ENCODE measurements around the gene KMT2D. TPM values are rescaled to one million over a fixed set of nuclear protein-coding genes. Genes with fewer than 3 reads are reported as not detected.
A peak's percentile ranks its signal among the peaks of the same experiment; 100 is the strongest.

The KMT2D gene
- total and polyA plus RNA-seq, 5 donors from 2014 or later = 5.2 to 149 (median 6.7) TPM

DNA sequence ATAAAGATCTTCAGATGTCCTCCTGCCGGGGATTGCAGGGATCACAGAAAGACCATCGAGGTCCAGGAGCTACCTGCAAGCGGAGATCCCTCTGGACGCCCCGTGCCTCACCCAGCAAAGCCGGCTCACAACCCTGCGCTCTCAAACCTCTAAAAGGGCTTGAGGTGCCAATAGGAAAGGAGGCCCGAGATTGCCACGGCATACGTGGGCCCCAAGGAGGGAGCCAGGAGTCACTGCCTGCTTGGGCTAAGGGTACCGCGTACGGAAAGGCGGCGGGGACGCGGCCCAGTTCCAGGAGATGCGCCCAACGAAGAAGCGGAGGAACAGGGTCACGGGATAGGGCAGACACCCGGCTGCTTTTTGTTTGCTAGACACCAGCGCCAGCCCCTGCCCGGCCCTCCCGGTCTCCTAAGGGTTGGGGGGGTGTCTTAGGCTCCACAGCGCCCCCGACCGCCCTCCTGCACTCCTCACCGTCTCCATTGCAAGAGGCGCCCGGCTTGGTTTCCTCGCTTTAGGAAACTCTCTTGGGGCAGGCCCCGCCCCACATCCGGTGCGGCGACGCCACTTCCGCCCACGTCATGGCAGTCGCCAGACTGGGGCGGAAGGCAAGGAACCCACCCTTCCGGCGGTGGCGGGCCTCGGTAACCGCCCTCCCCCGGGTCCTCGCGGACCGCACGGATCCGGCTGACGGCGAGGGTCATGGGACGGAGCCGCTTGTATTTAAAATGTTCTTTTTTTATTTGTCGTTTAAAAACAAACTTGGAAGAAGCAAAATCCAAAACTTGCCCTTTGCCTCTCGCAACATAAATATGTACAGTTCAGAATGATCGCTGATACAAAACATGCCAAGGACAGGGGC lies 42.1 kb downstream of the KMT2D start, which contains the start of gene PRKAG1:
TSS of gene PRKAG1 (minus strand) at position 516 of the 859 bp plus-strand sequence. CDS start at position 480, 36 bp downstream.
- Histone ChIP-seq H3K4me3 (ENCODE audit: low read depth, low read length) (peak within 1 kb of the TSS; percentile 94), H3K36me3 (ENCODE audit: control insufficient read depth, insufficient read depth, low read length) (peaks cover 23% of the 10 kb centered on the region), H3K27me3 (ENCODE audit: control insufficient read depth, insufficient read depth, low read length) (no peaks in the 10 kb centered on the region), H3K27ac (ENCODE audit: insufficient read depth, low read length, poor library complexity, severe bottlenecking) (peak within 1 kb of the TSS; percentile 87), H3K9me3 (ENCODE audit: control insufficient read depth in 2 of 2, low read length in 2 of 2) (no peaks in the 10 kb centered on the region), H3K4me1 (ENCODE audit: control insufficient read depth, insufficient read depth, low read length, poor library complexity, severe bottlenecking) (peaks cover 21% of the 10 kb centered on the region)
- peaks cover 7% of the 10 kb centered on the region for H3K27me3 Mint-ChIP-seq
- DNase-seq (peak; percentile 95 to 99 (median 96)), ATAC-seq (ENCODE audit: low read depth in 2 of 2) (peak; percentile 92)
- H3K9me3 Mint-ChIP-seq = peaks cover 0 to 3% (median 0%) of the 10 kb centered on the region in 7 donors
- peak within 1 kb of the TSS; percentile 87 to 94 (median 93) for H3K4me3 Mint-ChIP-seq
- peaks cover 31% of the 10 kb centered on the region for H3K36me3 Mint-ChIP-seq
- peak within 1 kb of the TSS; percentile 96 to 99 (median 98) for H3K27ac Mint-ChIP-seq
- H3K4me1 Mint-ChIP-seq = peaks cover 25 to 54% (median 42%) of the 10 kb centered on the region in 4 donors

DNA sequence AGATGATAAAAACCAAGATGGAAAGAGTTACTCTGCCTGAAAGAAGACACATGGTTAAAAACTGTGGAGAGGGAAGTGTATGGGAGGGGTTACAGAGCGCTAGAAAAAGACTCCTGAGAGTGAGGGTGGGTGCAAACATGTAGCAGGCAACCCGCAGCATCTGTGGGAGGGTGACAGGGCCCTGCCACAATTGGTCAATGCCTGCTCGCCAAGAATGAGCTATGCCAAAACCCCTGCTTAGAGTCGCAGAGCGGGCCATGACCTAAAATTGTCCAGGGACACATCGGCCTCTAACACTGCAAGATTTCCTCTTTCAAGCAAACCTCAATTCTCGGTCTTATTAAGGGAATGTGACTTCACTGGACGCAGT lies 42.7 kb downstream of the KMT2D start:
- H3K4me3 Mint-ChIP-seq = peak overlapping the region; percentile 84 to 94 (median 93)

DNA sequence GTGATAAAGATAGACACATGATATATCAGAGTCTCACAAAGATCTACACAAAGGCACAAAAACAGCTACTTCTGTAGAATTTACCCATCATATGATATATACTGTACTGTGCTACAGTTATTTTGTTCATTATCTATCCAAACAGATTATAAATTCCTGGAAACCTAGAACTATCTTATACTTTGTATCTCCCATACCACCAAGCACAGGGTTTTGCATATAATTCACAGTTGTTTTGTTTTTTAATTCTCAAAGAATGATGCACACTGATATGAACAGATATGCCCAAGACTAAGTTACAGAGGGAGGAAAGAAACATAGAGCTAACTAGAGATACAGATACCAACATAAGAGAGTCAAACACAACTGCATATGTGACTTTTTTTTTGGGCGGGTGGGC lies 45.4 kb downstream of the KMT2D start:
- Mint-ChIP-seq H3K36me3 (peaks cover 19% of the 10 kb centered on the region), H3K27me3 (peaks cover 7% of the 10 kb centered on the region), H3K9me3 (peaks cover 0 to 3% (median 0%) of the 10 kb centered on the region in 7 donors), H3K4me1 (peaks cover 25 to 51% (median 42%) of the 10 kb centered on the region in 4 donors), H3K27ac (peak overlapping the region in 1 of 3 donors; percentile 81), H3K4me3 (peak overlapping the region in 2 of 4 donors; percentile 38 to 78)
- Histone ChIP-seq H3K36me3 (ENCODE audit: control insufficient read depth, insufficient read depth, low read length) (peaks cover 30% of the 10 kb centered on the region), H3K4me1 (ENCODE audit: control insufficient read depth, insufficient read depth, low read length, poor library complexity, severe bottlenecking) (peaks cover 21% of the 10 kb centered on the region), H3K27ac (ENCODE audit: insufficient read depth, low read length, poor library complexity, severe bottlenecking) (no peak overlapping the region), H3K4me3 (ENCODE audit: low read depth, low read length) (no peak overlapping the region), H3K27me3 (ENCODE audit: control insufficient read depth, insufficient read depth, low read length) (no peaks in the 10 kb centered on the region), H3K9me3 (ENCODE audit: control insufficient read depth in 2 of 2, low read length in 2 of 2) (no peaks in the 10 kb centered on the region)
- ATAC-seq (ENCODE audit: low read depth in 2 of 2) = no peak
- no peak for DNase-seq

More for the DNA sequence above, 42.7 kb downstream of the KMT2D start:
- H3K36me3 ChIP-seq (ENCODE audit: control insufficient read depth, insufficient read depth, low read length) = peaks cover 23% of the 10 kb centered on the region
- no peak for DNase-seq
- no peaks in the 10 kb centered on the region for H3K9me3 ChIP-seq (ENCODE audit: control insufficient read depth in 2 of 2, low read length in 2 of 2)
- H3K27me3 ChIP-seq (ENCODE audit: control insufficient read depth, insufficient read depth, low read length) = no peaks in the 10 kb centered on the region
- peaks cover 7% of the 10 kb centered on the region for H3K27me3 Mint-ChIP-seq
- H3K4me3 ChIP-seq (ENCODE audit: low read depth, low read length) = peak overlapping the region; percentile 94
- H3K4me1 ChIP-seq (ENCODE audit: control insufficient read depth, insufficient read depth, low read length, poor library complexity, severe bottlenecking) = peaks cover 21% of the 10 kb centered on the region
- H3K27ac ChIP-seq (ENCODE audit: insufficient read depth, low read length, poor library complexity, severe bottlenecking) = peak overlapping the region; percentile 87
- H3K27ac Mint-ChIP-seq = peak overlapping the region; percentile 96 to 99 (median 98)
- no peak for ATAC-seq (ENCODE audit: low read depth in 2 of 2)
- peaks cover 0 to 3% (median 0%) of the 10 kb centered on the region in 7 donors for H3K9me3 Mint-ChIP-seq
- H3K36me3 Mint-ChIP-seq = peaks cover 25% of the 10 kb centered on the region
- peaks cover 25 to 54% (median 42%) of the 10 kb centered on the region in 4 donors for H3K4me1 Mint-ChIP-seq

DNA sequence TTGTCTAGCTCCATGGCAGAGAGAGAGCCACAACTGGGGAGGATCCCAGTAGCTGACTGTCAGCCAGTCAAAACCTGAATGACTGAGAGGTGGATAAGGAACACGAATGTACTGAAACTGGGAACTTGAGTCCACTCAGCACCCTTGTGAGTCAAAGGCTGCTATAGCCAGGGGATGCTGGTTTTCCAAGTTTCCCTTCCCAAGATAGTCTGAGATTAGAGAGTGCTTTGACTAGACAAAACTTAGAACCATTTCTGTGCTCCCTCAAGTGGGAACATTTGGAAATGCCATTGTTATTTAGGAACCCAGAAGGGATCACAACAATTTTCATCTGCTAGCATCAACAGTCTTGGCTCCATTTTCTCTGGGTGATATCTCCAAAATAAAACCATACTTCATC lies 46.0 kb downstream of the KMT2D start:
- no peak overlapping the region for H3K4me3 Mint-ChIP-seq
- peak overlapping the region in 2 of 3 donors; percentile 65 to 81 for H3K27ac Mint-ChIP-seq

DNA sequence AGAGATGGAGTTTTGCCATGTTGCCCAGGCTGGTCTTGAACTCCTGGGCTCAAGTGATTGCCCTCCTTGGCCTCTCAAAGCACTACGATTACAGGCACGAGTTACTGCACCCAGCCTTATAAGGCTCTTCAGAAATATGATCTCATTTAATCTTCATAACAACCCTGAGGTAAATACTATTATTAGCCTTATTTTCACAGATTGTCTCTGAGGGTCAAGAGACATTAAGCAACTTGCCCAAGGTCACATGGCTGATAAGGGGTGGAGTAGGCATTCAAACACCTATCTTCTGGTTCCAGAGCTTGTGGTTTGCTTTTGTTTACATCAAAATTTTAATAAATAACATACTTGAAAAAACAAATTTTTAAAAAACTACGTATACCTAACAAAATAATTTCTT lies 47.2 kb downstream of the KMT2D start:
- Mint-ChIP-seq H3K36me3 (peaks cover 24% of the 10 kb centered on the region), H3K27ac (no peak overlapping the region), H3K4me3 (no peak overlapping the region), H3K27me3 (peaks cover 7% of the 10 kb centered on the region), H3K4me1 (peaks cover 25 to 47% (median 32%) of the 10 kb centered on the region in 4 donors), H3K9me3 (no peaks in the 10 kb centered on the region)
- H3K4me3 ChIP-seq (ENCODE audit: low read depth, low read length) = no peak overlapping the region
- no peak overlapping the region for H3K27ac ChIP-seq (ENCODE audit: insufficient read depth, low read length, poor library complexity, severe bottlenecking)
- ATAC-seq (ENCODE audit: low read depth in 2 of 2) (no peak), DNase-seq (no peak)
- peaks cover 47% of the 10 kb centered on the region for H3K36me3 ChIP-seq (ENCODE audit: control insufficient read depth, insufficient read depth, low read length)
- H3K9me3 ChIP-seq (ENCODE audit: control insufficient read depth in 2 of 2, low read length in 2 of 2) = no peaks in the 10 kb centered on the region
- peaks cover 11% of the 10 kb centered on the region for H3K4me1 ChIP-seq (ENCODE audit: control insufficient read depth, insufficient read depth, low read length, poor library complexity, severe bottlenecking)
- H3K27me3 ChIP-seq (ENCODE audit: control insufficient read depth, insufficient read depth, low read length) = no peaks in the 10 kb centered on the region

More for the DNA sequence above, 46.0 kb downstream of the KMT2D start:
- Mint-ChIP-seq H3K27me3 (peaks cover 7% of the 10 kb centered on the region), H3K36me3 (peaks cover 23% of the 10 kb centered on the region), H3K9me3 (no peaks in the 10 kb centered on the region), H3K4me1 (peaks cover 25 to 46% (median 37%) of the 10 kb centered on the region in 4 donors)
- Histone ChIP-seq H3K4me3 (ENCODE audit: low read depth, low read length) (no peak overlapping the region), H3K9me3 (ENCODE audit: control insufficient read depth in 2 of 2, low read length in 2 of 2) (no peaks in the 10 kb centered on the region), H3K36me3 (ENCODE audit: control insufficient read depth, insufficient read depth, low read length) (peaks cover 36% of the 10 kb centered on the region), H3K4me1 (ENCODE audit: control insufficient read depth, insufficient read depth, low read length, poor library complexity, severe bottlenecking) (peaks cover 17% of the 10 kb centered on the region), H3K27ac (ENCODE audit: insufficient read depth, low read length, poor library complexity, severe bottlenecking) (no peak overlapping the region), H3K27me3 (ENCODE audit: control insufficient read depth, insufficient read depth, low read length) (no peaks in the 10 kb centered on the region)
- ATAC-seq (ENCODE audit: low read depth in 2 of 2) (no peak), DNase-seq (no peak)

DNA sequence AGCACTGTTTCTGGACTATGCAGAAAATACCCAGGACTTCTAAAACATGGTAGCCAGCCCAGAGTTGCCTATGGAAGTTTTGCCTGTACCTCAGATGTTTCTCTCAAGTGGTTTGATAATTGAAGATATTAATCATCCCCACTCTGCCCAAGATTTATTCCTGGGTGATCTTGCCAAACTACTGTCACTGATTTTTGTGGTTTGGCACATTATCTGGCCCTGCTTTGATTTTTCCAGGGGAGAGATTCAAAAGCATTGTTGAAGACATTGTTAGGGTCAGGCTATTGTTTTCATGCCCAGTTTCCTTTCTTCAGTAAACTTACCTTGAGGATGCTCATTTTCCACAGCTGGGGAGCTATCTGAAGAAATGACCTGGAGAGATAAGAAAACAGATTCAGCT lies 47.9 kb downstream of the KMT2D start:
- no peaks in the 10 kb centered on the region for H3K9me3 Mint-ChIP-seq
- DNase-seq (no peak), ATAC-seq (ENCODE audit: low read depth in 2 of 2) (no peak)
- Histone ChIP-seq H3K4me1 (ENCODE audit: control insufficient read depth, insufficient read depth, low read length, poor library complexity, severe bottlenecking) (peaks cover 6% of the 10 kb centered on the region), H3K36me3 (ENCODE audit: control insufficient read depth, insufficient read depth, low read length) (peaks cover 53% of the 10 kb centered on the region), H3K27me3 (ENCODE audit: control insufficient read depth, insufficient read depth, low read length) (no peaks in the 10 kb centered on the region), H3K4me3 (ENCODE audit: low read depth, low read length) (no peak overlapping the region), H3K9me3 (ENCODE audit: control insufficient read depth in 2 of 2, low read length in 2 of 2) (no peaks in the 10 kb centered on the region), H3K27ac (ENCODE audit: insufficient read depth, low read length, poor library complexity, severe bottlenecking) (no peak overlapping the region)
- peaks cover 27% of the 10 kb centered on the region for H3K36me3 Mint-ChIP-seq
- H3K4me1 Mint-ChIP-seq = peaks cover 27 to 48% (median 32%) of the 10 kb centered on the region in 4 donors
- H3K4me3 Mint-ChIP-seq = no peak overlapping the region
- H3K27me3 Mint-ChIP-seq = peaks cover 7% of the 10 kb centered on the region
- no peak overlapping the region for H3K27ac Mint-ChIP-seq

All from CD4-positive, CD25-positive, alpha-beta regulatory T cell (primary cell).